ENCODE results near the gene GPRIN1.

DNA sequence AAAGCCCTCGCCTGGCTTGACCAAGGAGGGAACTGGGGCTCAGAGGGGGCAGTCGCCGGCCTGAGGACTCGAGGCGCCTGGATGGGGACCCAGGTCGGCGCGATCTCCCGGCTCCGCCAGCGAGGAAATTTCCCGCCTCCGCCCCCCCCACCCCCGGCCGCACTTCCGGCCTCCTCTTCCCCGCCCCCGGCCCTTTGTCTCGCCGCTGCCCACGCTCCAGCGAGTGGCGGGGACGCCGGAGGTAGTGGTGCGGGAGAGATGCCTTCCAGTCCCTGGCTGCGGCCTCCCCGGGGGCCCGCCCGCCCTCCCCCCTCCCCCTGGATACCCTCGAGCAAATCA lies 448 bp upstream of the GPRIN1 start:
- TF ChIP-seq POLR2A (IDR thresholded peaks at IDR 0.05) (no peak), POLR2AphosphoS5 (IDR thresholded peaks at IDR 0.05) (no peak)
- TF ChIP-seq, protein P1, sequence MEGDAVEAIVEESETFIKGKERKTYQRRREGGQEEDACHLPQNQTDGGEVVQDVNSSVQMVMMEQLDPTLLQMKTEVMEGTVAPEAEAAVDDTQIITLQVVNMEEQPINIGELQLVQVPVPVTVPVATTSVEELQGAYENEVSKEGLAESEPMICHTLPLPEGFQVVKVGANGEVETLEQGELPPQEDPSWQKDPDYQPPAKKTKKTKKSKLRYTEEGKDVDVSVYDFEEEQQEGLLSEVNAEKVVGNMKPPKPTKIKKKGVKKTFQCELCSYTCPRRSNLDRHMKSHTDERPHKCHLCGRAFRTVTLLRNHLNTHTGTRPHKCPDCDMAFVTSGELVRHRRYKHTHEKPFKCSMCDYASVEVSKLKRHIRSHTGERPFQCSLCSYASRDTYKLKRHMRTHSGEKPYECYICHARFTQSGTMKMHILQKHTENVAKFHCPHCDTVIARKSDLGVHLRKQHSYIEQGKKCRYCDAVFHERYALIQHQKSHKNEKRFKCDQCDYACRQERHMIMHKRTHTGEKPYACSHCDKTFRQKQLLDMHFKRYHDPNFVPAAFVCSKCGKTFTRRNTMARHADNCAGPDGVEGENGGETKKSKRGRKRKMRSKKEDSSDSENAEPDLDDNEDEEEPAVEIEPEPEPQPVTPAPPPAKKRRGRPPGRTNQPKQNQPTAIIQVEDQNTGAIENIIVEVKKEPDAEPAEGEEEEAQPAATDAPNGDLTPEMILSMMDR (IDR thresholded peaks at IDR 0.05), result no peak
